ENCODE measurements around the gene PRDM16. TPM values are rescaled to one million over a fixed set of nuclear protein-coding genes. Genes with fewer than 3 reads are reported as not detected.

PRDM16 gene
- total and polyA plus RNA-seq, 5 experiments from 2014 or later, result not detected

DNA sequence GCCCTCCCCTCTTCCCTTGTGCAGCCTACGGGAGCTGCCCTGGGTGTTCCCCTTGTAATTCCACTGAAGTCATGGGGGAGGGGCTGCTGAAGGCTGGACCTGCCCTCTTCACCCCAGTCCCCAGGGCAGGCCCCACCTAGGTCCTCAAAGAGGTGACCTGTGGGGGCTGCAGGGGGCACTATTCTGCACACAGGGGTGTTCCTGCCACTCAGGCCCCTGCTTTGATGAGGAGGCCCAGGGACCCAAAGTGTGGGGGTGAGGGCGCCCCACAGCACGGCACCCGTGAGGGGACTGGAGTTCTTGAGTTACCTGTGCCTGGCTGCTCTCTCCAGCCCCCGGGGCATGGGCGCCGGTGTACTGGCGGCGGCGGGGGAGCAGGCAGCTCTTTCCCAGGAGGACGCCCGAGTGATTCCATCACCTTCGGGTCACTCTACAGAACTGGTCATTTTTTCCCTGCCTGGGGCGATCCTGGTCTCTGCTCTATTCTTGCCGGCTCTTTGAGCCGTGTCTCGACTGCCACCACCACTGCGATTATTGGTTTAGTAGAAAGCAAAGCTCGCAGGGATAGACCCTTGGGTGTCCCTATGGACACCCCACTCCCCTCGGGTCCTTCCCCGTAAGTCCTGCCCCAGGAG lies 6.9 kb upstream of the PRDM16 start:
- Mint-ChIP-seq H3K27me3 (peaks cover 0 to 16% (median 9%) of the 10 kb centered on the region in 5 donors), H3K36me3 (no peaks in the 10 kb centered on the region), H3K9me3 (no peaks in the 10 kb centered on the region), H3K4me1 (peaks cover 0 to 3% (median 0%) of the 10 kb centered on the region in 4 donors), H3K4me3 (no peak overlapping the region), H3K27ac (no peak overlapping the region)
- no peak for ATAC-seq
- POLR2A ChIA-PET, result no interaction called here
- DNase-seq, result peak in 2 of 10 donors; percentile 15 to 46

- Mint-ChIP-seq H3K9me3 (no peaks in the 10 kb centered on the region), H3K36me3 (no peaks in the 10 kb centered on the region), H3K4me1 (peaks cover 0 to 3% (median 0%) of the 10 kb centered on the region in 4 donors), H3K4me3 (no peak overlapping the region), H3K27ac (no peak overlapping the region), H3K27me3 (peaks cover 0 to 19% (median 9%) of the 10 kb centered on the region in 5 donors)
- DNase-seq, result peak in 2 of 10 donors; percentile 17 to 53
- no peak for ATAC-seq
- POLR2A ChIA-PET, result no interaction called here
These were observed 6.2 kb upstream of the PRDM16 start for GRCh38 chr1:3062616-3063378.

- ATAC-seq (no peak), DNase-seq (peak in 2 of 10 donors; percentile 15 to 48)
- H3K4me1 Mint-ChIP-seq, result peaks cover 0 to 2% (median 0%) of the 10 kb centered on the region in 4 donors
- H3K36me3 Mint-ChIP-seq, result no peaks in the 10 kb centered on the region
- POLR2A ChIA-PET, result no interaction called here
- H3K9me3 Mint-ChIP-seq, result no peaks in the 10 kb centered on the region
- H3K27me3 Mint-ChIP-seq, result peaks cover 0 to 21% (median 8%) of the 10 kb centered on the region in 5 donors
- H3K27ac Mint-ChIP-seq, result no peak overlapping the region
- no peak overlapping the region for H3K4me3 Mint-ChIP-seq
These were observed 5.4 kb upstream of the PRDM16 start for GRCh38 chr1:3063379-3064295.

DNA sequence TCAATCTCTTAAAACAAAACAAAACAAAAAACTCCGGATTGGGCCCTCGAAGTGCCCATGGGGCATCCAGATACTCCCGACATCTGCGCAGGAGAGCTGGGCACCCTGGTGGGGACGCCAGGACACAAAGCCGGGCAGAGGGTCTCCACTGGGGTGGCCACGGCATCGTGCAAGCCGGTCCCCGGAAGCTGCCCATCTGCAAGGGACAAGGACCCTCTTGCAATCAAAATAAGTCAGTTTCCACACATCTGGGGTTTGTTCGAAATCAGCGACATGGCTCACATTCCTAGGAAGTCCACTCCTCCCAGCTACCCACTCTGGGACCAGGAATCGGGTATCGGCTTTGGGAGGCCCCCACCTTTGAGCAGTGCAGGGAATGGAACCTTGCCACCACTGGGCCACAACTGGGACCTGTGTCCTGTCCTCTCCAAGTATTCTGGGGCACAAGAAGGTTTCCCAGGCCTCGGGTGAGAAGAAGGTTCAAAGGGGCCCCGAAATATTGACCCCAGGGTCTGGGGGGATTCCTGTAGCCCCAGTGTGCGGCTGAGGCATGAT lies 4.6 kb upstream of the PRDM16 start:
- POLR2A ChIA-PET, result no interaction called here
- Mint-ChIP-seq H3K4me1 (peaks cover 2 to 4% (median 2%) of the 10 kb centered on the region in 4 donors), H3K27me3 (peaks cover 2 to 24% (median 6%) of the 10 kb centered on the region in 5 donors), H3K36me3 (no peaks in the 10 kb centered on the region), H3K27ac (no peak overlapping the region), H3K9me3 (no peaks in the 10 kb centered on the region), H3K4me3 (no peak overlapping the region)
- ATAC-seq, result no peak
- peak in 2 of 10 donors; percentile 15 to 32 for DNase-seq

DNA sequence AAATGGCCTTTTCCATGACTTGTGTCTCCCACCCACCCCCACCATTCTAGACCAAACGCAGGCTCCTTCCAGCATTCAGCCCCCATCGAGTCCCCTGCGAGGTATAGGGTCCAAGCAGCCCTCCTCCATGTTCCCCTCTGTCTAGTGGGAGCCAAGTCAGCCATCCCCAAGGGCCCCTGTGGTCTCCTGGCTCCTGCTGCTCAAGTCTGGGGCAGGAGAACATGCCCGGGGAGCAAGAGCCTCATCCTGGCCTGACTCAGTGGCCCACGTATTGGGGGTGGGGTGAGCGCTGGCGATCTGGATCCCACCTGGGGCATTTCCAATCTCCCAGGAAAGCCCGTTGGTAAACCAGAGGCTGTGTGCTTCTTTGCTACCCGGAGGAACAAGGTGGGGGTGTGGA lies 4.1 kb upstream of the PRDM16 start:
- Mint-ChIP-seq H3K27ac (no peak overlapping the region), H3K4me3 (no peak overlapping the region), H3K9me3 (no peaks in the 10 kb centered on the region), H3K27me3 (peaks cover 2 to 24% (median 6%) of the 10 kb centered on the region in 5 donors), H3K4me1 (peaks cover 2 to 4% (median 2%) of the 10 kb centered on the region in 4 donors), H3K36me3 (no peaks in the 10 kb centered on the region)
- no peak for ATAC-seq
- POLR2A ChIA-PET, result no interaction called here
- peak in 2 of 10 donors; percentile 10 to 59 for DNase-seq

DNA sequence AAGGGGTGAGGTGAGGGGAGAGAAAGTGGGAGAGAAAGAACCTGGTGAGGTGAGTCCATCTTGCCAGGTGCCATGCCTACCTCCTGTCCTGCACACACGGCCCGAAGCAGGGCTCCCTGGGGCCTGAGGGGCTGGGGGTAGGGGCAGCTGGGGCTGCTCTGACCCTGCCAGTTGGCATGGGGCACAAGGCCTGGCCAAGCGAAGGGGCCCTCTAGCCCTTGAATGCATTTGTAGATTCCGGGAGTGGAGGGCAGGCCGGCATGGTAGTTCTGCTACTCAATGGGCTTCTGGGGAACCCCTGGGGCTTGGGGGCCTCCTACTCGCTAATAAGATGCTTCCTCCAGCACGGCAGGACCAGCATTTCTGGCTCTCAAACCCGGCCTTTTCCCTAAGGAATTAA lies 3.6 kb upstream of the PRDM16 start:
- Mint-ChIP-seq H3K4me3 (peak overlapping the region in 1 of 10 donors; percentile 31), H3K36me3 (no peaks in the 10 kb centered on the region), H3K27me3 (peaks cover 2 to 24% (median 6%) of the 10 kb centered on the region in 5 donors), H3K4me1 (peaks cover 2 to 4% (median 2%) of the 10 kb centered on the region in 4 donors), H3K27ac (no peak overlapping the region), H3K9me3 (no peaks in the 10 kb centered on the region)
- ATAC-seq (no peak), DNase-seq (peak in 1 of 10 donors; percentile 42)
- POLR2A ChIA-PET, result no interaction called here

DNA sequence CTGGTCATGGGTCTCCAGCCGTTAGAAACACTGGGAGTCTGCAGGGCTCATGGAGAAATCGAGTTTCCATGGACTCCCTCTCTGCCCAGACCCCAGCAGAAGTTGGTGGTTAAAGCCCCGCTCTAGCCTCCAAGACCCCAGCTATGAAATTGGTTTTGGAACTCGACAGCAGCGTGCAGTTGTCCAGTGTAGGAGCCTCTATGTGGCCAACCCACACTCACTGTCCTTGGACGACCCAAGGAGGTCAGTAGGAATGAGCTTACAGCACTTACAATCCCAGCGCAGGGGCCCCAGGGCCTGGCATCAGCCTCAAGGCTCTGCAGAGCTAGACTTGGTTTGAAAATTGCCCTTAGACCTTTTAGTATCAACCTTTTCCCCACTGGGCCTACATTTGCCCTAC lies 3.2 kb upstream of the PRDM16 start:
- peaks cover 0 to 4% (median 2%) of the 10 kb centered on the region in 4 donors for H3K4me1 Mint-ChIP-seq
- peaks cover 2 to 25% (median 6%) of the 10 kb centered on the region in 5 donors for H3K27me3 Mint-ChIP-seq
- no peaks in the 10 kb centered on the region for H3K36me3 Mint-ChIP-seq
- H3K27ac Mint-ChIP-seq, result no peak overlapping the region
- POLR2A ChIA-PET, result no interaction called here
- no peaks in the 10 kb centered on the region for H3K9me3 Mint-ChIP-seq
- ATAC-seq, result no peak
- peak in 2 of 10 donors; percentile 14 to 22 for DNase-seq
- H3K4me3 Mint-ChIP-seq, result peak overlapping the region in 1 of 10 donors; percentile 19

- Mint-ChIP-seq H3K4me3 (peak overlapping the region in 1 of 10 donors; percentile 19), H3K9me3 (no peaks in the 10 kb centered on the region), H3K27ac (no peak overlapping the region), H3K27me3 (peaks cover 2 to 27% (median 6%) of the 10 kb centered on the region in 5 donors), H3K36me3 (no peaks in the 10 kb centered on the region), H3K4me1 (peaks cover 0 to 4% (median 2%) of the 10 kb centered on the region in 4 donors)
- DNase-seq (peak in 1 of 10 donors; percentile 54), ATAC-seq (no peak)
- POLR2A ChIA-PET, result no interaction called here
These were observed 2.7 kb upstream of the PRDM16 start for GRCh38 chr1:3066250-3066711.

GRCh38 chr1:3066826-3067225 lies 2.2 kb upstream of the PRDM16 start:
- POLR2A ChIA-PET, result no interaction called here
- Mint-ChIP-seq H3K27ac (no peak overlapping the region), H3K9me3 (no peaks in the 10 kb centered on the region), H3K4me3 (peak overlapping the region in 4 of 10 donors; percentile 14 to 50 (median 38)), H3K4me1 (peaks cover 0 to 4% (median 2%) of the 10 kb centered on the region in 4 donors), H3K36me3 (no peaks in the 10 kb centered on the region), H3K27me3 (peaks cover 2 to 32% (median 6%) of the 10 kb centered on the region in 5 donors)
- no peak for ATAC-seq
- no peak for DNase-seq

GRCh38 chr1:3067301-3067670 lies 1.7 kb upstream of the PRDM16 start:
- Mint-ChIP-seq H3K27me3 (peaks cover 2 to 37% (median 7%) of the 10 kb centered on the region in 5 donors), H3K9me3 (no peaks in the 10 kb centered on the region), H3K36me3 (no peaks in the 10 kb centered on the region), H3K4me1 (peaks cover 1 to 4% (median 2%) of the 10 kb centered on the region in 4 donors), H3K27ac (no peak overlapping the region), H3K4me3 (peak overlapping the region in 6 of 10 donors; percentile 11 to 54 (median 45))
- POLR2A ChIA-PET, result no interaction called here
- DNase-seq, result peak in 1 of 10 donors; percentile 46
- ATAC-seq, result no peak

DNA sequence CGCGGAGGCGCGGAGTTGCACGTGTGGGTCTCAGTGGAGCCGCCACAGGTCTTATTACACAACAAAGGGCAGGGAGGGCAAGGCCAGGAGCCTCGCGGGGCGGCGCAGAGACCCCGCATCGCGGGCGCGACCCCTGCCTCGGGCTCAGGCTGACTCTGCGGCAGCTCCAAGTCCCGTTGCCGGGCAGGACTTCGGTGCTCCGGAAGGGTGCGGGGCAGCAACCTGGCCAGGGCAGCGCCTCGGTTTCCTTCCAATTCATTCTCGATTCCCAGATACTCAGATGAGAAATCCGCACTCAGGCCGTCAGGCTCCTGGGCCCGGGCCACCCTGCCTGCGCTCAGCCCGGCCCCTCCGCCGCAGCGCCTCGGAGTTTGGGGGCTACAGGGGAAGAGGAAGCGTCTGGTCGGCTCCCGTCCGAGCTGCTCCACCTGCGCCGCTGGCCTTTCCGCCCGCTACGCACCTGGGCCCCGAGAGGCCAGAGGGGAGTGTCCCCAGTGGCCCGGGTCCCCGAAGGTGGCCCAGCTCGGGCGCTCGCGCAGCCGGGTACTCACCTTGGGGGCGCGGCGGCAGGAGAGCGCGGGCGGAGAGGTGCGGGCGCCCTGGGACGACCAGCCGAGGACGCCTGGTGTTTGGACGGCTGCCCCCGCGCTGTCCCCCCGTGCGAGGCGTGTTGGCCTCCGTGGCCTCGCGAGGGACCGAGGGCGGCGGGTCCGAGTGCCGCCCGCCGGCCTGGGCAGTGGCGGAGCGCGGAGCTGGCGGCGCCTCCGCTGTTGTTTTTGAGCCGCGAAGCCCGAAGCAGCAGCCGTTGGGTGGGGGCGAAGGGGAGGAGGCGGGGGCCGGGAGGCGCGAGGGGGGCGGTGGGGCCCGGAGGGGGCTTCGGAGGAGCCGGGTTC lies 1.1 kb upstream of the PRDM16 start:
- H3K27ac Mint-ChIP-seq, result no peak overlapping the region
- H3K9me3 Mint-ChIP-seq, result no peaks in the 10 kb centered on the region
- H3K4me3 Mint-ChIP-seq, result peak overlapping the region in 6 of 10 donors; percentile 19 to 79 (median 48)
- POLR2A ChIA-PET, result no interaction called here
- H3K27me3 Mint-ChIP-seq, result peaks cover 3 to 40% (median 8%) of the 10 kb centered on the region in 5 donors
- DNase-seq (peak in 1 of 10 donors; percentile 60), ATAC-seq (no peak)
- H3K36me3 Mint-ChIP-seq, result no peaks in the 10 kb centered on the region
- H3K4me1 Mint-ChIP-seq, result peaks cover 2 to 4% (median 2%) of the 10 kb centered on the region in 4 donors

Measured in naive thymus-derived CD8-positive, alpha-beta T cell (primary cell).